HepG2 (cell line): Measurements from ENCODE around the gene BCAR3. TPM values are rescaled to one million over a fixed set of nuclear protein-coding genes. Genes with fewer than 3 reads are reported as not detected.

Experiments used
- BCL3 ChIP-seq: sonication (generic); formaldehyde crosslinking; IDR thresholded peaks from 2 replicates; pipeline ENCODE4 v1.5.1; 2020; ENCODE audit warnings: mild to moderate bottlenecking, missing genetic modification reagents, moderate library complexity
- CBX5 ChIP-seq: sonication (generic); formaldehyde crosslinking; IDR thresholded peaks from 2 replicates; pipeline ENCODE4 v1.4.0; 2020; ENCODE audit warnings: missing genetic modification reagents, borderline replicate concordance
- HNF4A ChIP-seq: sonication (generic); formaldehyde crosslinking; IDR thresholded peaks from 2 replicates; pipeline ENCODE4 v1.4.0; 2020; ENCODE audit warnings: missing genetic modification reagents
- KLF16 ChIP-seq, 2 experiments: sonication (generic) in 1 of 2; formaldehyde crosslinking in 1 of 2; IDR thresholded peaks; 2 replicates each; pipeline versions ENCODE4 v1.6.1 to v1.8.0; 2016 to 2023; ENCODE audit warnings: missing genetic modification reagents in 2 of 2, missing compliant biosample characterization in 1 of 2
- NR2F2 ChIP-seq: IDR thresholded peaks from 2 replicates; pipeline ENCODE4 v1.6.1; 2012; ENCODE audit warnings: low read depth, inconsistent platforms, borderline replicate concordance
- RORA ChIP-seq: sonication (generic); formaldehyde crosslinking; IDR thresholded peaks from 2 replicates; pipeline ENCODE4 v1.5.0; 2020; ENCODE audit warnings: mild to moderate bottlenecking, missing genetic modification reagents, moderate library complexity
- SMAD3 ChIP-seq: sonication (generic); formaldehyde crosslinking; IDR thresholded peaks from 2 replicates; pipeline ENCODE4 v1.4.0; 2020; ENCODE audit warnings: missing genetic modification reagents
- YY1 ChIP-seq: IDR thresholded peaks from 2 replicates; pipeline ENCODE4 v1.6.1; 2011; ENCODE audit warnings: low read length, low read depth, moderate library complexity, mild to moderate bottlenecking; ENCODE audit not compliant: insufficient read depth, insufficient replicate concordance
- ZNF354B ChIP-seq: sonication (generic); formaldehyde crosslinking; IDR thresholded peaks from 2 replicates; pipeline ENCODE4 v1.8.0; 2022; ENCODE audit warnings: mild to moderate bottlenecking, missing genetic modification reagents
- ZNF446 ChIP-seq: sonication (generic); formaldehyde crosslinking; IDR thresholded peaks from 2 replicates; pipeline ENCODE4 v1.5.0; 2020; ENCODE audit warnings: mild to moderate bottlenecking, missing genetic modification reagents
- ZNF547 ChIP-seq: sonication (generic); formaldehyde crosslinking; IDR thresholded peaks from 2 replicates; pipeline ENCODE4 v1.5.1; 2020; ENCODE audit warnings: mild to moderate bottlenecking, missing genetic modification reagents
- ZNF646 ChIP-seq: sonication (generic); formaldehyde crosslinking; IDR thresholded peaks from 2 replicates; pipeline ENCODE4 v1.9.0; 2021; ENCODE audit warnings: mild to moderate bottlenecking, missing genetic modification reagents
- ZNF720 ChIP-seq: sonication (generic); formaldehyde crosslinking; IDR thresholded peaks from 2 replicates; pipeline ENCODE4 v1.4.0; 2020; ENCODE audit warnings: missing genetic modification reagents
- ZNF761 ChIP-seq: sonication (generic); formaldehyde crosslinking; conservative IDR thresholded peaks from 2 replicates; pipeline ENCODE4 v1.4.0; 2020; ENCODE audit warnings: mild to moderate bottlenecking, missing genetic modification reagents
- polyA plus RNA-seq, 8 experiments: library from polyadenylated mRNA; depleted of rRNA in 3 of 8; stranded (reverse) in 7 of 8; unstranded in 1 of 8; fragments of >200 nt; fragmentation: Illumina TruSeq in 4 of 8; extraction: Trizol in 4 of 8; gene quantifications; 2 replicates each; pipeline versions ENCODE4 v1.2.1 to v1.2.3, GENCODE V29; 2011 to 2016; ENCODE audit warnings: low read depth in 4 of 8, missing spikeins in 1 of 8, mixed read lengths in 1 of 8; ENCODE audit not compliant: insufficient read depth in 1 of 8
- total RNA-seq, 5 experiments: library from RNA; depleted of rRNA; stranded (reverse); fragments of >200 nt; fragmentation: Illumina TruSeq; extraction: Trizol; gene quantifications; 2 replicates each; pipeline ENCODE4 v1.2.3, GENCODE V29; 2016; ENCODE audit warnings: low read depth in 1 of 5

The BCAR3 gene
- total and polyA plus RNA-seq, 2 of the 13 experiments (the other 11 are each of a cell fraction or from before 2014, with no cell fraction given): 3.6 to 4.8 TPM

- TF ChIP-seq ZNF646 (0 out of 2 replicates have a peak, but pooled peaks have one; percentile 46), ZNF720 (CRISPR knock-in tag) (no peak), ZNF354B (0 out of 2 replicates have a peak, but pooled peaks have one; percentile 50), NR2F2 (no peak), CBX5 (no peak), BCL3 (CRISPR knock-in tag) (peak; percentile 63; the same call in 1 of the 2 replicates), SMAD3 (CRISPR knock-in tag) (peak; percentile 25; the same call in 1 of the 2 replicates), YY1 (no peak), ZNF547 (CRISPR knock-in tag) (peak; percentile 7; the same call in 1 of the 2 replicates), ZNF761 (CRISPR knock-in tag) (peak; percentile 20; the same call in 1 of the 2 replicates), HNF4A (CRISPR knock-in tag) (no peak), KLF16 (CRISPR knock-in tag; IDR thresholded peaks at IDR 0.05) (0 out of 4 replicates have a peak, but pooled peaks of 1 of the 2 experiments have one; percentile 45), ZNF446 (CRISPR knock-in tag) (no peak), RORA (no peak)
Observed at GRCh38 chr1:93680420-93681100, 1.1 kb downstream of the BCAR3 start (continued).
